ENCODE data around the gene GALNT15. TPM values are rescaled to one million over a fixed set of nuclear protein-coding genes. Genes with fewer than 3 reads are reported as not detected.

The GALNT15 gene
- total RNA-seq, 1 experiment from 2014 or later: 3.1 TPM

Other genes starting within 250 kb of the GALNT15 start
- 21.7 and 26.9 TPM in 2 replicates for gene DPH3, start 90.3 kb downstream of the GALNT15 start, total RNA-seq (2014; rRNA removed)
- 5.5 and 8.0 TPM in 2 replicates for gene OXNAD1, start 90.5 kb downstream of the GALNT15 start, total RNA-seq (2014; rRNA removed)